Thymus (tissue), 11 donors: ENCODE measurements around the gene SLC4A8. TPM values are rescaled to one million over a fixed set of nuclear protein-coding genes. Genes with fewer than 3 reads are reported as not detected.

ENCODE experiments used
- DNase-seq, 9 donors: peaks; one replicate each; pipeline ENCODE4 v3.0.0-alpha.2; 2013; ENCODE audit warnings: low spot score in 9 of 9, low read depth in 6 of 9, missing footprints in 1 of 9
- H3K27ac ChIP-seq, 2 donors: one replicate each; pipeline ENCODE4 v1.5.1; 2013; ENCODE audit warnings: control low read depth in 1 of 2, low read depth in 1 of 2, low read length in 1 of 2, mild to moderate bottlenecking in 1 of 2, moderate library complexity in 1 of 2
- H3K27me3 ChIP-seq, 2 donors: one replicate each; pipeline ENCODE4 v1.5.1; 2013; ENCODE audit warnings: low read length in 1 of 2; ENCODE audit not compliant: control insufficient read depth in 2 of 2, insufficient read depth in 1 of 2
- H3K36me3 ChIP-seq, 2 donors: one replicate each; pipeline ENCODE4 v1.5.1; 2013; ENCODE audit warnings: low read length in 1 of 2, mild to moderate bottlenecking in 1 of 2, moderate library complexity in 1 of 2; ENCODE audit not compliant: control insufficient read depth in 2 of 2, insufficient read depth in 2 of 2
- H3K4me1 ChIP-seq, 2 donors: one replicate each; pipeline ENCODE4 v1.5.1; 2013; ENCODE audit warnings: low read length in 2 of 2; ENCODE audit not compliant: control insufficient read depth in 2 of 2, insufficient read depth in 2 of 2
- H3K4me3 ChIP-seq, 2 donors: one replicate each; pipeline ENCODE4 v1.5.1; 2013; ENCODE audit warnings: low read length in 2 of 2, control low read depth in 1 of 2, mild to moderate bottlenecking in 1 of 2
- H3K9me3 ChIP-seq, 2 donors: one replicate each; pipeline ENCODE4 v1.5.1; 2013; ENCODE audit warnings: low read length in 1 of 2, mild to moderate bottlenecking in 1 of 2; ENCODE audit not compliant: control insufficient read depth in 2 of 2, insufficient read depth in 1 of 2
- WGBS: extraction: QIAGEN DNeasy Blood & Tissue Kit; methylation state at CpG from one replicate; pipeline ENCODE4 v1.1.7; 2013; 5-methylcytosine and 5-hydroxymethylcytosine counted together
- polyA plus RNA-seq: library from polyadenylated mRNA; stranded (reverse); fragments of 200-250 nt; gene quantifications from one replicate; pipeline ENCODE4 v1.2.3, GENCODE V29; 2013
- total RNA-seq: library from RNA; stranded (reverse); fragments of 120-200 nt; gene quantifications from one replicate; pipeline ENCODE4 v1.2.4, GENCODE V29; 2013
- donor health status: healthy.

The SLC4A8 gene
- total and polyA plus RNA-seq, 2 donors, result 1.2 to 1.7 TPM

DNA sequence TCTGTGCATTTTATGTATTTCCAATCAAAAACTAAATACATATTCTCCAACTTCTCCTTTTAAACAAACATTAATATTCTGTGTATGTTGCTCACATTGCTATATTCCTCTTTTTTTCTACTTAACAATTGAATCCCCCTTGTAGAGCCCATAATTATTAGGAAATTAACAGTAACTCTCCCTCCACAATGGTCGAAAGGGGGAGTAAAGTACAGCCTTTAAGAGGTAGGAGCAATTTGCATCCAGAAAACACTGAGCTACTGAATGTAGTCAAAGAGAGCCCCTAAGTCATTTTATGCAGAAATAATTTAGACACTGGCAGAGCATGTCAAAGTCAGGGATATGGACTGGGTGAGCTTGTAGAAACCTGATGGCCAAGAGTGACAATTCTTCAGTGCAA lies 109.2 kb downstream of the SLC4A8 start:
- DNase-seq, result no peak
- peaks cover 0 to 16% of the 10 kb centered on the region in 2 donors for H3K27me3 ChIP-seq
- H3K9me3 ChIP-seq, result no peaks in the 10 kb centered on the region
- no peak overlapping the region for H3K4me3 ChIP-seq
- WGBS, result 39% methylated on average over 1 of the region's 1 CpG
- H3K4me1 ChIP-seq, result peaks cover 0 to 4% of the 10 kb centered on the region in 2 donors
- H3K36me3 ChIP-seq, result no peaks in the 10 kb centered on the region
- no peak overlapping the region for H3K27ac ChIP-seq

DNA sequence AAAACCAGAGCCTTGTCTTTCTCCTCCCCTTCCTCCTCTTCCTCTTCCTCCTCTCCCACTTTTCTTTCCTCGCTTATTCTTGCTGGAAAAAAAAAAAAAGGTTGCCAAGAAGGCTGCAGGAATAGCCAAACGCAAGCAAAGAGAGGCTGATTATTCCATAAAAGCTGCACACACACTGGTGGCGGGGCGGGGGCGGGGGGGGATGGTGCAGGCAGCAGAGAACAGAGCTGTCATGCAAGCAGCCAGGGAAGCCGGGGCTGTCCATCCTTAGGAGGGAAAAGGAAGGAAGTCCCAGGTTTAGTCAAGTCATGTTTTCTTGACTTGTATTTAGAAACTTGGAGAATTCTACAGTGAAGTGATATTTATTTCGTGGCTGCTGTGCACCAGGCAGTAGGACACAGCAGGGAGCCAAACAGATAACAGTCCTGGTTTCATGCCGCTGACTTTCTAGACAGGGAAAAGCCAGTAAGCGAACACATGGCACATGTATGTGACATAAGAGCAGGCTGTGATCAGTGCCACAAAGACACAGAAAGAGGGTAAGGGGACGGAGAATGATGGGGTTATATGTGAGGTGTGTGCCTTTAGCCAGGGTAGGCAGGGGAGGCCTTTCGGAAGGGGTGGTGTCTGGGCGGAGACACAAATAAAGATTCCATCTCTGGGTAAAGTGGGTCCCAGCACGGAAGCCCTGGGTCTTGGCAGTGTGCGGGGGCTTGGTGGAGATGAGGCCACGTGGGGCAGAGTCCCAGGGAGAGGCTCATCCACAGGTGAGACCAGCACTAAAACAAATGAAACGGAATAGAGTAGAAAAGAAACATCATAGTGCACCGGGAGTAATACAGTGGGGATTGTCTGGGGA lies 109.8 kb downstream of the SLC4A8 start:
- no peak overlapping the region for H3K4me3 ChIP-seq
- DNase-seq, result no peak
- H3K4me1 ChIP-seq, result peaks cover 0 to 4% of the 10 kb centered on the region in 2 donors
- H3K9me3 ChIP-seq, result no peaks in the 10 kb centered on the region
- H3K27ac ChIP-seq, result no peak overlapping the region
- H3K27me3 ChIP-seq, result peaks cover 0 to 16% of the 10 kb centered on the region in 2 donors
- WGBS, result 84% methylated on average over 17 of the region's 17 CpGs
- H3K36me3 ChIP-seq, result no peaks in the 10 kb centered on the region

DNA sequence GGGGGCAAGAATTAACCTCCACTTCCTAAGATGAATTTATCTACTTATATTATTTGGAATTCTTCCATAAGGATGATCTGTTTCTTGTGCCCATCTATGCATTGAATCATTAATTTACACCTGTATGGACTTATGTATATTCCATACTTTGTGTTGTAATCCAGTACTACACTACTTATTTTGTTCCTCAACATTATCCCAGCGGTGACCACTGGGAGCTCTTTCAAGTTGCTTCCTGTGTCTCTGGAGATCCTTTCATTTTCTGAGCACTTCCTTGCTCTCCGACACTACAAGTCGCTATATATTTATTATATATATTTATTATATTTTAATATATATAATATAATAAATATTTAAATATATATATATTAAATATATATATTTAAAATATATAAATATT lies 111.5 kb downstream of the SLC4A8 start:
- DNase-seq, result no peak
- 98% methylated on average over 3 of the region's 3 CpGs for WGBS
- no peak overlapping the region for H3K27ac ChIP-seq
- peaks cover 0 to 4% of the 10 kb centered on the region in 2 donors for H3K4me1 ChIP-seq
- no peak overlapping the region for H3K4me3 ChIP-seq
- no peaks in the 10 kb centered on the region for H3K36me3 ChIP-seq
- H3K9me3 ChIP-seq, result no peaks in the 10 kb centered on the region
- H3K27me3 ChIP-seq, result peaks cover 0 to 16% of the 10 kb centered on the region in 2 donors

DNA sequence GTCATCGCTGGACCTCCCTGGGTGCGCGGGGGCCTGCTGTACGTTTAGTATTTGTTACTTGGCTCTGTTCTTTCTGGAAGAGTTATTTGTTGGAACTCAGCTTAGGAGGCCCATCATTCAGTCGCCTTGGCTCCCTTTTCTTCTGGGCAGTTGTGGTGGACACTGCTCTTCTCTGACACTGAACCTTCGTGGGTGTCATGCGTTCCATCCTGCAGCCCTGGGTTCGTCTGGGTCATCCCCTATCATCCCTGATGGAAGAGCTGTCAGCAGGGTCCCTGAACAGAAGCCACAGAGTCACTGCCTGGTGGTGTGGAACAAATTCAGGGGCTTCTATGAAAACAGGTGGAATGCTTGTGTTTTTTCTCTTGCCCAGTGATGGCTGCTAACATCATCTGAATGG lies 113.5 kb downstream of the SLC4A8 start:
- DNase-seq, result no peak
- H3K36me3 ChIP-seq, result no peaks in the 10 kb centered on the region
- H3K9me3 ChIP-seq, result no peaks in the 10 kb centered on the region
- H3K27ac ChIP-seq, result no peak overlapping the region
- no peaks in the 10 kb centered on the region for H3K4me1 ChIP-seq
- H3K27me3 ChIP-seq, result peaks cover 0 to 8% of the 10 kb centered on the region in 2 donors
- 95% methylated on average over 8 of the region's 8 CpGs for WGBS
- no peak overlapping the region for H3K4me3 ChIP-seq

DNA sequence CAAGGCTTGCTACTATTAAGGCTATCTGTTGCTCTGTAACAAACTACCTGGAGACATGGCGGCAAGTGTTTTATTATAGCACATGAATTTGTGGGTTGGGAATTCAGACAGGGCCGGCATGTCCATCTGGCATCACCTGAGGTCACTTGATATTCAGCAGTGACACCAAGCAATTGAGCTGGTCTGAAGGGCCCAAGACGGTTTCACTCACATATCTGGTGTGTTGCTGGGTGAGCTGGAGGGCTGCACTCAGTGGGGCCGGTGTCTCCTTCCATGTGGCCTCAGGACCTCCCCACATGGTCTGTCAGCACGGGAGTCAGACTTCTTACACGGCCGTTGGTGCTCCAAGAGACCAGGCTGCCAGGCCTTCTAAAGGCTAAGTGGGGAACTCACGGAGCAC lies 114.0 kb downstream of the SLC4A8 start:
- Histone ChIP-seq H3K36me3 (no peaks in the 10 kb centered on the region), H3K9me3 (no peaks in the 10 kb centered on the region), H3K4me1 (no peaks in the 10 kb centered on the region), H3K27ac (no peak overlapping the region), H3K27me3 (peaks cover 0 to 8% of the 10 kb centered on the region in 2 donors), H3K4me3 (no peak overlapping the region)
- DNase-seq, result no peak
- WGBS, result 96% methylated on average over 8 of the region's 8 CpGs

DNA sequence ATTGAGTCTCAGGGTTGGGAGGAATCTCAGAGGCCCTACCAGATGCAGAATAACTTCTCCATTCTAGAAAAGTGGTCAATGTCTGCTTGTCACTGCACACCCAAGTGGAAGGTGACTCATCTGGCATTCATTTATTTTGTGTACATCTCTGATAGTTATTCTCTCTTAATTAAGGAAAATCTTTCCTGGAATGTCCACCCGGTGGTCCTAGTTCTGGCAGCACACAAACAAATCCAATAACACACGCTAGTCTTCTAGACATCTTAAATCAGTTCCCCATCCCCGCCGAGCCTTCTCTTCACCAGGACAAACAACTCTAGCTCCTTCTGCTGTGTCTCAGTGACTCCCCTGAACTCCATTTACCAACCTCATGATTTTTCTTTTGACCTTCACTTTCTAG lies 116.4 kb downstream of the SLC4A8 start:
- no peak for DNase-seq
- Histone ChIP-seq H3K4me3 (no peak overlapping the region), H3K36me3 (no peaks in the 10 kb centered on the region), H3K9me3 (no peaks in the 10 kb centered on the region), H3K27me3 (peaks cover 0 to 5% of the 10 kb centered on the region in 2 donors), H3K27ac (no peak overlapping the region), H3K4me1 (no peaks in the 10 kb centered on the region)
- 95% methylated on average over 4 of the region's 4 CpGs for WGBS

DNA sequence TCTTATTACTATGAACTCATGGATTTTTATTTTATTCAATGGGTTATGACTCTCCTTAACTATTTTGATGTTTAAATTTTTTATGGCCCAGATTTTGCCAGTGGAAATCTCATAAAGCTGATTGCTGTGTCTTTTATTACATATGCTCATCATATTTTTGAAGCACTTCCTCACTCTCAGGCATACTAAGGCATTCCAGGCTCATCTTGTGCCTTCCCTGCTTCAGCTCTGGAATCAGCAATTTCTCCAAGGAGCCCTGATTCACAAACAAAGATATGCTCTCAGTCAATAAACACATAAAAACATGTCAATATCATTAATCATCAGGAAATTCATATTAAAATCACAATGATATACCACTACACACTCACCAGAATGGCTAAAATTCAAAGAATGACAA lies 121.5 kb downstream of the SLC4A8 start:
- H3K9me3 ChIP-seq, result no peaks in the 10 kb centered on the region
- no peak overlapping the region for H3K27ac ChIP-seq
- peaks cover 0 to 6% of the 10 kb centered on the region in 2 donors for H3K27me3 ChIP-seq
- no peaks in the 10 kb centered on the region for H3K4me1 ChIP-seq
- H3K4me3 ChIP-seq, result no peak overlapping the region
- no peaks in the 10 kb centered on the region for H3K36me3 ChIP-seq
- DNase-seq, result no peak

DNA sequence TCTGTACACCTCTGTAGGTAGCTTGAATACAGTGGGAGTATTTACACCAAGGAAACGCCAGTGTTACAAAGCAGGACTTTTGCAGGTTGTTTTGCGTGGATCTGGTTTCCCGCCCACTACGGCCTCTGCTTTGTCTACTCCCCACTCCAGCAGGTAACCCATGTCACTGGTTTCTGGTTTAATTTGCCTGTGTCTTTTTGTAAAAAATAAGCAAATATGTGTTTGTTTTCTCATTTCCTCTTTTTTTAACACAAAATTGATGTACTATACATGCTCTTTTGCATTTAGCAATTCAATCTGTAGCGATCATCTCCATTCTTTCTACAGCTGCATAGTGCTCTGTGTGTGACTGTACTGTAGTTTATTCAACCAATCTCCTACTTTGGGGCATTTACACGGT lies 123.0 kb downstream of the SLC4A8 start:
- Histone ChIP-seq H3K4me3 (no peak overlapping the region), H3K27me3 (peaks cover 1 to 6% of the 10 kb centered on the region in 2 donors), H3K9me3 (no peaks in the 10 kb centered on the region), H3K4me1 (no peaks in the 10 kb centered on the region), H3K36me3 (no peaks in the 10 kb centered on the region), H3K27ac (no peak overlapping the region)
- no peak for DNase-seq
- WGBS, result 91% methylated on average over 6 of the region's 6 CpGs

DNA sequence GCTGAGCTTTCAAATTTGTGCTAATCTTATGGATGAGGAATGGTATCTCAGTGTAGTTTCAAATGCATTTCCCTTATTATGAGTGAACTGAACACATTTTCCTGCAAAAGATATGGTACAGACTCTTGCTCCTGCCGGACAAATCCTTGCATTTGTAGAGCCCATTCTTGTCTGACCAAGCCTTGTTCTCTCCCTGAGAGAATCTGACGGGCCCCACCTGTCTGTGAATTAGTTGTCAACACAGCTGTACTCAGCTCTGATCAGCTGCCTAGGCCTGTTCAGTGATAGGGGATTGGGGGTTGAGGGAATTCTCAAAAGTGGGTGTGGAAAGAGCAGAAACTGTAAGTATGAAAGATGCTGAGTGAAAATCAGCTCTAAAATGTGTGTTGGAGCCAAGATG lies 123.6 kb downstream of the SLC4A8 start:
- Histone ChIP-seq H3K4me3 (no peak overlapping the region), H3K27ac (no peak overlapping the region), H3K4me1 (no peaks in the 10 kb centered on the region), H3K36me3 (no peaks in the 10 kb centered on the region), H3K27me3 (peaks cover 2 to 6% of the 10 kb centered on the region in 2 donors), H3K9me3 (no peaks in the 10 kb centered on the region)
- 93% methylated on average over 2 of the region's 2 CpGs for WGBS
- no peak for DNase-seq
